SK-N-SH treated with all-trans-retinoic acid at 6 μM for 48 hours (cell line): ENCODE measurements around the gene DEPP1.

Experiments
- ATAC-seq: fragments of 200-7000 bp; cut with Tn5 transposase; 3 replicates; pipeline ENCODE4 v1.9.1; 2020; ENCODE audit warnings: mild to moderate bottlenecking, moderate library complexity
- BACH2 ChIP-seq: fragments of 250-450 bp; sonication (Bioruptor Pico); IDR thresholded peaks from 2 replicates; pipeline ENCODE4 v1.9.0; 2021; ENCODE audit warnings: mild to moderate bottlenecking, borderline replicate concordance
- CREB5 ChIP-seq: fragments of 250-450 bp; sonication (Bioruptor Pico); IDR thresholded peaks from 2 replicates; pipeline ENCODE4 v1.5.1; 2020; ENCODE audit warnings: low read depth, mild to moderate bottlenecking, moderate library complexity
- CSDC2 ChIP-seq: fragments of 250-450 bp; sonication (Bioruptor Pico); IDR thresholded peaks from 2 replicates; pipeline ENCODE4 v1.5.0; 2020; ENCODE audit warnings: mild to moderate bottlenecking, moderate library complexity
- CSRNP3 ChIP-seq: fragments of 250-450 bp; sonication (Bioruptor Pico); IDR thresholded peaks from 2 replicates; pipeline ENCODE4 v1.5.1; 2021; ENCODE audit warnings: mild to moderate bottlenecking, moderate library complexity
- ESRRG ChIP-seq: fragments of 250-450 bp; sonication (Bioruptor Pico); IDR thresholded peaks from 2 replicates; pipeline ENCODE4 v1.6.1; 2021; ENCODE audit warnings: mild to moderate bottlenecking
- GLIS3 ChIP-seq: fragments of 250-450 bp; sonication (Bioruptor Pico); IDR thresholded peaks from 2 replicates; pipeline ENCODE4 v1.5.0; 2020; ENCODE audit warnings: mild to moderate bottlenecking, moderate library complexity
- OSR1 ChIP-seq: fragments of 250-450 bp; sonication (Bioruptor Pico); IDR thresholded peaks from 2 replicates; pipeline ENCODE4 v1.8.0; 2022; ENCODE audit warnings: moderate library complexity, mild to moderate bottlenecking, inconsistent platforms
- PATZ1 ChIP-seq: fragments of 250-450 bp; sonication (Bioruptor Pico); IDR thresholded peaks from 2 replicates; pipeline ENCODE4 v1.8.0; 2020; ENCODE audit warnings: mild to moderate bottlenecking, moderate library complexity, borderline replicate concordance
- POU6F1 ChIP-seq: fragments of 250-450 bp; sonication (Bioruptor Pico); IDR thresholded peaks from 2 replicates; pipeline ENCODE4 v1.8.0; 2021; ENCODE audit warnings: low read depth, mild to moderate bottlenecking, moderate library complexity, borderline replicate concordance
- PPARA ChIP-seq: fragments of 250-450 bp; sonication (Bioruptor Pico); IDR thresholded peaks from 2 replicates; pipeline ENCODE4 v1.5.0; 2020; ENCODE audit warnings: mild to moderate bottlenecking, borderline replicate concordance
- RARB ChIP-seq: fragments of 250-450 bp; sonication (Bioruptor Pico); IDR thresholded peaks from 2 replicates; pipeline ENCODE4 v1.8.0; 2021; ENCODE audit warnings: mild to moderate bottlenecking, moderate library complexity
- SNAI2 ChIP-seq: fragments of 250-450 bp; sonication (Bioruptor Pico); IDR thresholded peaks from 2 replicates; pipeline ENCODE4 v1.5.0; 2020; ENCODE audit warnings: mild to moderate bottlenecking, moderate library complexity
- TCF4 ChIP-seq: fragments of 250-450 bp; sonication (Bioruptor Pico); IDR thresholded peaks from 2 replicates; pipeline ENCODE4 v1.8.0; 2021; ENCODE audit warnings: mild to moderate bottlenecking, moderate library complexity, borderline replicate concordance
- TOX ChIP-seq: fragments of 250-450 bp; sonication (Bioruptor Pico); IDR thresholded peaks from 2 replicates; pipeline ENCODE4 v1.8.0; 2021; ENCODE audit warnings: mild to moderate bottlenecking, moderate library complexity, borderline replicate concordance
- TSHZ2 ChIP-seq: fragments of 250-450 bp; sonication (Bioruptor Pico); IDR thresholded peaks from 2 replicates; pipeline ENCODE4 v1.5.0; 2020; ENCODE audit warnings: mild to moderate bottlenecking, moderate library complexity
- ZC3H10 ChIP-seq: fragments of 250-450 bp; sonication (Bioruptor Pico); IDR thresholded peaks from 2 replicates; pipeline ENCODE4 v1.5.1; 2021; ENCODE audit warnings: mild to moderate bottlenecking, moderate library complexity
- ZFP3 ChIP-seq: fragments of 250-450 bp; sonication (Bioruptor Pico); IDR thresholded peaks from 2 replicates; pipeline ENCODE4 v1.5.0; 2020; ENCODE audit warnings: mild to moderate bottlenecking, moderate library complexity
- ZNF70 ChIP-seq: fragments of 450-650 bp; formaldehyde crosslinking; IDR thresholded peaks from 2 replicates; pipeline ENCODE4 v1.5.0; 2020; ENCODE audit warnings: mild to moderate bottlenecking, moderate library complexity
- ZNF8 ChIP-seq: fragments of 450-650 bp; formaldehyde crosslinking; IDR thresholded peaks from 2 replicates; pipeline ENCODE4 v1.5.0; 2020; ENCODE audit warnings: mild to moderate bottlenecking, moderate library complexity

DEPP1 gene

GRCh38 chr10:44948642-44949041 is 30.0 kb downstream of the DEPP1 start:
- TF ChIP-seq RARB (CRISPR knock-in tag) (no peak), ZFP3 (CRISPR knock-in tag) (no peak), POU6F1 (CRISPR knock-in tag) (no peak), PPARA (CRISPR knock-in tag) (no peak), ESRRG (CRISPR knock-in tag) (no peak), BACH2 (CRISPR knock-in tag) (no peak), CSDC2 (CRISPR knock-in tag) (no peak), SNAI2 (CRISPR knock-in tag) (no peak), GLIS3 (no peak), ZNF8 (no peak), PATZ1 (CRISPR knock-in tag) (no peak)
- no peak for ATAC-seq

- TF ChIP-seq ZNF8 (no peak), TOX (CRISPR knock-in tag) (no peak), BACH2 (CRISPR knock-in tag) (no peak), ESRRG (CRISPR knock-in tag) (no peak), POU6F1 (CRISPR knock-in tag) (no peak), TCF4 (CRISPR knock-in tag) (no peak), CSDC2 (CRISPR knock-in tag) (no peak), RARB (CRISPR knock-in tag) (no peak), CREB5 (CRISPR knock-in tag) (no peak), CSRNP3 (no peak), PATZ1 (CRISPR knock-in tag) (no peak), SNAI2 (CRISPR knock-in tag) (no peak)
- TF ChIP-seq, all 23 proteins: peak for 0
- ATAC-seq = no peak
Measured at GRCh38 chr10:44947371-44948152, 31.0 kb downstream of the DEPP1 start.

GRCh38 chr10:44946205-44946604 is 32.4 kb downstream of the DEPP1 start:
- ATAC-seq = no peak
- TF ChIP-seq CREB5 (CRISPR knock-in tag) (no peak), TSHZ2 (CRISPR knock-in tag) (no peak), SNAI2 (CRISPR knock-in tag) (no peak), BACH2 (CRISPR knock-in tag) (no peak), ZC3H10 (CRISPR knock-in tag) (no peak), PATZ1 (CRISPR knock-in tag) (no peak), GLIS3 (no peak), ZNF70 (CRISPR knock-in tag) (no peak), ZFP3 (CRISPR knock-in tag) (no peak), ESRRG (CRISPR knock-in tag) (no peak), OSR1 (CRISPR knock-in tag) (no peak)
